Erythroblast (primary cell): ENCODE measurements around the gene C17orf50.

Source experiments
- GATA1 ChIP-seq: IDR thresholded peaks from 2 replicates; pipeline ENCODE4 v1.6.1; 2011; ENCODE audit warnings: low read depth, mild to moderate bottlenecking, control low read depth, low read length, moderate library complexity
- POLR2A ChIP-seq: IDR thresholded peaks from 2 replicates; pipeline ENCODE4 v1.6.1; 2011; ENCODE audit warnings: mild to moderate bottlenecking, low read length

GRCh38 chr17:35784895-35785294 is 24.2 kb downstream of the C17orf50 start:
- TF ChIP-seq POLR2A (no peak), GATA1 (no peak)
